Brain microvascular endothelial cell (primary cell): ENCODE results near the gene TTLL1.
"Not testable (repeated sequence)": the region's sequence is repeated elsewhere in the genome, so short reads cannot be mapped to it uniquely, and the experiment has no call there.

Experiments used
- DNase-seq: peaks from one replicate; pipeline ENCODE4 v3.0.0-alpha.2; 2020
- H3K27ac ChIP-seq: fragments of 250-450 bp; sonication (Bioruptor Pico); 2 replicates; pipeline ENCODE4 v1.5.1; 2020; ENCODE audit warnings: mild to moderate bottlenecking, moderate library complexity
- H3K27me3 ChIP-seq: fragments of 250-450 bp; sonication (Bioruptor Pico); replicated peaks from 2 replicates; pipeline ENCODE4 v1.5.1; 2020; ENCODE audit warnings: mild to moderate bottlenecking
- H3K36me3 ChIP-seq: fragments of 250-450 bp; sonication (Bioruptor Pico); replicated peaks from 2 replicates; pipeline ENCODE4 v1.5.1; 2020; ENCODE audit warnings: mild to moderate bottlenecking
- H3K4me3 ChIP-seq: 2 replicates; pipeline ENCODE4 v1.5.1; 2011; ENCODE audit warnings: low read depth, mild to moderate bottlenecking, control low read depth, low read length, moderate library complexity
- CTCF ChIP-seq: IDR thresholded peaks from 2 replicates; pipeline ENCODE4 v1.5.1; 2011; ENCODE audit warnings: low read depth, mild to moderate bottlenecking, moderate library complexity, low read length, control low read depth, inconsistent platforms; ENCODE audit errors: missing control alignments
- in situ Hi-C: cut with HindIII; loops from 2 replicates; pipeline ENCODE4 v1.10.0; 2017; ENCODE audit warnings: low sequenced_read_pairs, low pct_ligation_motif_present

TTLL1 gene

GRCh38 chr22:43106302-43106701, 17.1 kb upstream of the TTLL1 start:
- peaks cover 15% of the 10 kb centered on the region for H3K27me3 ChIP-seq
- no peak for DNase-seq
- in situ Hi-C loops: no loop called here
- no peak for TF ChIP-seq CTCF
- no peak overlapping the region for H3K27ac ChIP-seq
- H3K4me3 ChIP-seq: no peak overlapping the region
- H3K36me3 ChIP-seq: no peaks in the 10 kb centered on the region

- H3K36me3 ChIP-seq, in situ Hi-C loops, DNase-seq: not testable (repeated sequence)
Observed at GRCh38 chr22:43104950-43105349, 15.8 kb upstream of the TTLL1 start.

GRCh38 chr22:43104056-43104625, 14.9 kb upstream of the TTLL1 start:
- H3K4me3 ChIP-seq, H3K27ac ChIP-seq, H3K36me3 ChIP-seq, H3K27me3 ChIP-seq, DNase-seq, in situ Hi-C loops: not testable (repeated sequence)

More at GRCh38 chr22:43104950-43105349, 15.8 kb upstream of the TTLL1 start:
- H3K27me3 ChIP-seq, H3K4me3 ChIP-seq, H3K27ac ChIP-seq: not testable (repeated sequence)

- in situ Hi-C loops: no loop called here
- no peak for DNase-seq
- TF ChIP-seq CTCF: no peak
- no peaks in the 10 kb centered on the region for H3K27me3 ChIP-seq
- H3K27ac ChIP-seq: no peak overlapping the region
- no peak overlapping the region for H3K4me3 ChIP-seq
- no peaks in the 10 kb centered on the region for H3K36me3 ChIP-seq
Observed at GRCh38 chr22:43101306-43101705, 12.1 kb upstream of the TTLL1 start.

- no peaks in the 10 kb centered on the region for H3K27me3 ChIP-seq
- DNase-seq: no peak
- no peak overlapping the region for H3K4me3 ChIP-seq
- H3K36me3 ChIP-seq: no peaks in the 10 kb centered on the region
- in situ Hi-C loops: no loop called here
- no peak overlapping the region for H3K27ac ChIP-seq
- TF ChIP-seq CTCF: no peak
Observed at GRCh38 chr22:43100225-43100624, 11.0 kb upstream of the TTLL1 start.

- in situ Hi-C loops: no loop called here
- no peaks in the 10 kb centered on the region for H3K27me3 ChIP-seq
- TF ChIP-seq CTCF: no peak
- no peak overlapping the region for H3K27ac ChIP-seq
- H3K4me3 ChIP-seq: no peak overlapping the region
- H3K36me3 ChIP-seq: no peaks in the 10 kb centered on the region
- no peak for DNase-seq
Observed at GRCh38 chr22:43099095-43099494, 9.9 kb upstream of the TTLL1 start.

- no peaks in the 10 kb centered on the region for H3K27me3 ChIP-seq
- no peaks in the 10 kb centered on the region for H3K36me3 ChIP-seq
- in situ Hi-C loops: no loop called here
- DNase-seq: no peak
- H3K4me3 ChIP-seq: no peak overlapping the region
- H3K27ac ChIP-seq: no peak overlapping the region
- no peak for TF ChIP-seq CTCF
Observed at GRCh38 chr22:43098356-43098755, 9.2 kb upstream of the TTLL1 start.
